ENCODE data around the gene SERTAD2.

Gene SERTAD2

GRCh38 chr2:64644458-64645382 lies 9.0 kb downstream of the SERTAD2 start:
- DNase-seq, result peak; percentile 79

GRCh38 chr2:64643838-64644457 lies 9.8 kb downstream of the SERTAD2 start:
- no peak for DNase-seq

GRCh38 chr2:64641599-64641998 lies 12.1 kb downstream of the SERTAD2 start:
- peak; percentile 16 for DNase-seq

- no peak for DNase-seq
Observed at GRCh38 chr2:64640153-64641044, 13.3 kb downstream of the SERTAD2 start.

- DNase-seq, result no peak
Observed at GRCh38 chr2:64639691-64640090, 14.0 kb downstream of the SERTAD2 start.

GRCh38 chr2:64638502-64639120 lies 15.1 kb downstream of the SERTAD2 start:
- DNase-seq, result no peak

- no peak for DNase-seq
Observed at GRCh38 chr2:64637931-64638330, 15.8 kb downstream of the SERTAD2 start.

GRCh38 chr2:64637000-64637635 lies 16.6 kb downstream of the SERTAD2 start:
- no peak for DNase-seq

- no peak for DNase-seq
Observed at GRCh38 chr2:64635976-64636911, 17.5 kb downstream of the SERTAD2 start.

GRCh38 chr2:64634345-64635267 lies 19.1 kb downstream of the SERTAD2 start:
- no peak for DNase-seq

GRCh38 chr2:64632835-64633819 lies 20.6 kb downstream of the SERTAD2 start:
- no peak for DNase-seq

GRCh38 chr2:64631771-64632170 lies 21.9 kb downstream of the SERTAD2 start:
- DNase-seq, result no peak

- DNase-seq, result no peak
Observed at GRCh38 chr2:64630752-64631151, 23.0 kb downstream of the SERTAD2 start.

- no peak for DNase-seq
Observed at GRCh38 chr2:64629875-64630274, 23.8 kb downstream of the SERTAD2 start.

GRCh38 chr2:64629329-64629781 lies 24.4 kb downstream of the SERTAD2 start:
- no peak for DNase-seq

- no peak for DNase-seq
Observed at GRCh38 chr2:64627860-64628841, 25.6 kb downstream of the SERTAD2 start.

Measured in NCI-H146 (cell line).